Esophagus muscularis mucosa (tissue), 4 donors: ENCODE results near the gene HMGB3. TPM values are rescaled to one million over a fixed set of nuclear protein-coding genes. Genes with fewer than 3 reads are reported as not detected.
A peak's percentile ranks its signal among the peaks of the same experiment; 100 is the strongest.
"Not testable (repeated sequence)": the region's sequence is repeated elsewhere in the genome, so short reads cannot be mapped to it uniquely, and the experiment has no call there.

Source experiments
- DNase-seq: peaks from one replicate; pipeline ENCODE4 v3.0.0-alpha.2; 2017; ENCODE audit errors: extremely low spot score
- H3K27ac ChIP-seq, 4 donors: fragments of 200-600 bp; sonication (generic); replicated peaks in 1 of 4; 1 replicate in 3 of 4; 2 replicates in 1 of 4; pipeline ENCODE4 v1.5.1; 2016 to 2019; ENCODE audit warnings: mild to moderate bottlenecking in 1 of 4
- H3K27me3 ChIP-seq, 4 donors: fragments of 200-600 bp; sonication (generic); one replicate each; pipeline versions ENCODE4 v1.5.1 to v1.6.0; 2016 to 2019
- H3K36me3 ChIP-seq, 4 donors: fragments of 200-600 bp; sonication (generic); one replicate each; pipeline ENCODE4 v1.5.1; 2016 to 2019
- H3K4me1 ChIP-seq, 4 donors: fragments of 200-600 bp; sonication (generic); one replicate each; pipeline ENCODE4 v1.5.1; 2016 to 2019
- H3K4me3 ChIP-seq, 4 donors: fragments of 200-600 bp; sonication (generic); 1 replicate in 2 of 4; 2 replicates in 2 of 4; pipeline ENCODE4 v1.5.1; 2016 to 2019; ENCODE audit warnings: mild to moderate bottlenecking in 4 of 4, moderate library complexity in 1 of 4
- H3K9me3 ChIP-seq, 4 donors: fragments of 200-600 bp; sonication (generic); 1 replicate in 3 of 4; 2 replicates in 1 of 4; pipeline ENCODE4 v1.5.1; 2016 to 2019
- EP300 ChIP-seq: sonication (generic); formaldehyde crosslinking; IDR thresholded peaks from one replicate; pipeline ENCODE4 v1.6.1; 2017; ENCODE audit warnings: antibody characterized with exemption
- POLR2A ChIP-seq: fragments of 450-650 bp; IDR thresholded peaks from one replicate; pipeline ENCODE4 v1.6.1; 2017; ENCODE audit warnings: antibody characterized with exemption, moderate library complexity, mild to moderate bottlenecking, low read depth
- POLR2AphosphoS5 ChIP-seq, 2 donors: sonication (generic); formaldehyde crosslinking; IDR thresholded peaks; one replicate each; pipeline ENCODE4 v1.6.1; 2017; ENCODE audit warnings: antibody characterized with exemption in 2 of 2
- WGBS: methylation state at CpG from one replicate; pipeline ENCODE4 v1.1.5; 2018; 5-methylcytosine and 5-hydroxymethylcytosine counted together
- intact Hi-C: fragments of 100-400 bp; cut with DNase I; formaldehyde crosslinking; loops from one replicate; pipeline ENCODE4 v1.15.1; 2023
- total RNA-seq, 4 donors: library from RNA; depleted of rRNA; stranded (reverse); fragments of >200 nt; gene quantifications; one replicate each; pipeline versions ENCODE4 v1.1.0 to v1.2.1, GENCODE V29; 2016
- TF ChIP-seq, protein P1 (sequence below), 3 experiments: fragments of 200-600 bp in 2 of 3; fragments of 450-650 bp in 1 of 3; sonication (generic) in 2 of 3; IDR thresholded peaks; one replicate each; pipeline ENCODE4 v1.5.1; 2017 to 2019; ENCODE audit warnings: antibody characterized with exemption in 3 of 3, mild to moderate bottlenecking in 2 of 3, moderate library complexity in 1 of 3

Gene HMGB3
- total RNA-seq, 4 donors from 2014 or later: 2.1 to 3.0 (median 2.7) TPM

DNA sequence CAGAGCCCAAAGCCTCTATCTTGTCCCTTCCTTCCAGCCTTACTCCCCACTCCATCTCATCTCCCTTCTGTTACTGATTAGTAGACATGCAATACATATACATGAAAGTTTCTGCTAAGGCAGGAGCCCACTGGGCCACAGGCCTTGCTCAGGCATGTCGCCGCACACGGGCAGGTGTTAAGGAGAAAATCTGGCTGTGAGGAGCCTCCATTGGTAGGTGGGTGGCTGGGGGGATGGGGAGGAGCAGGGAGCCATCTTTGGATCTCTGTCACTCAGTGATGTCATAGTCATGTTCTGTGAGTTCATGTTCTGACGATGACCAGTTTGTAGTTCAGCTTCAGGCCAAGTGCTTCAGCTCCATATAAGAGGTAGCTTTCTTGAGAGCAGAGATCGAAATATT lies 2.9 kb upstream of the HMGB3 start:
- Histone ChIP-seq H3K36me3 (no peaks in the 10 kb centered on the region), H3K4me3 (no peak overlapping the region), H3K27ac (no peak overlapping the region), H3K4me1 (peaks cover 0 to 14% (median 8%) of the 10 kb centered on the region in 4 donors), H3K9me3 (no peaks in the 10 kb centered on the region), H3K27me3 (no peaks in the 10 kb centered on the region)
- no peak for DNase-seq
- TF ChIP-seq, protein P1, sequence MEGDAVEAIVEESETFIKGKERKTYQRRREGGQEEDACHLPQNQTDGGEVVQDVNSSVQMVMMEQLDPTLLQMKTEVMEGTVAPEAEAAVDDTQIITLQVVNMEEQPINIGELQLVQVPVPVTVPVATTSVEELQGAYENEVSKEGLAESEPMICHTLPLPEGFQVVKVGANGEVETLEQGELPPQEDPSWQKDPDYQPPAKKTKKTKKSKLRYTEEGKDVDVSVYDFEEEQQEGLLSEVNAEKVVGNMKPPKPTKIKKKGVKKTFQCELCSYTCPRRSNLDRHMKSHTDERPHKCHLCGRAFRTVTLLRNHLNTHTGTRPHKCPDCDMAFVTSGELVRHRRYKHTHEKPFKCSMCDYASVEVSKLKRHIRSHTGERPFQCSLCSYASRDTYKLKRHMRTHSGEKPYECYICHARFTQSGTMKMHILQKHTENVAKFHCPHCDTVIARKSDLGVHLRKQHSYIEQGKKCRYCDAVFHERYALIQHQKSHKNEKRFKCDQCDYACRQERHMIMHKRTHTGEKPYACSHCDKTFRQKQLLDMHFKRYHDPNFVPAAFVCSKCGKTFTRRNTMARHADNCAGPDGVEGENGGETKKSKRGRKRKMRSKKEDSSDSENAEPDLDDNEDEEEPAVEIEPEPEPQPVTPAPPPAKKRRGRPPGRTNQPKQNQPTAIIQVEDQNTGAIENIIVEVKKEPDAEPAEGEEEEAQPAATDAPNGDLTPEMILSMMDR (IDR thresholded peaks at IDR 0.05): no peak
- TF ChIP-seq POLR2A: no peak
- TF ChIP-seq POLR2AphosphoS5 (IDR thresholded peaks at IDR 0.05): no peak
- TF ChIP-seq EP300: no peak
- 93% methylated on average over 5 of the region's 5 CpGs for WGBS
- intact Hi-C loops: loop anchor here (5.0 kb wide), 1 partner anchor 78 kb away; no protein-coding TSS in a partner anchor

DNA sequence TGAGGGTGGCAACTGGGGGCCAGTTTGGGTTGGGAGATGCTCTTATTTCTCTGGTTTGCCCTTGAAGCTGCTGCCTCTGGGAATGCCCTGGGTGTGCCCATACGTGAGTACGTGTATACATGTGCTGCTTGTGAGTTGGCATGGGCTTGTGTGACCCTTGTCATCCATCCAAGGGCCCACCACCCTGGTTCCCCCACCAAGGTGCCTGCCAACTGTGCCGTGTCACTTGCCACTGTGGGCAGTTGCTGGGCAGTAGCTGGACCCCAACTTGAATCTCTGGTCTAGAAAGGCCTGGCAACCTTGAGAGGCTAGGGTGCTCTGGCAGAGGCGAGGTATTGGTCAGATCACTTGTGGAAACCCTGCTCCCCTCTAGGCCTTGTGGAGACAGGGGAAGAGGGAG lies 2.4 kb upstream of the HMGB3 start:
- WGBS: 87% methylated on average over 4 of the region's 4 CpGs
- DNase-seq: no peak

GRCh38 chrX:150982235-150982787 lies 824 bp upstream of the HMGB3 start:
- WGBS: 55% methylated on average over 20 of the region's 20 CpGs

More for the DNA sequence above, 2.4 kb upstream of the HMGB3 start:
- TF ChIP-seq EP300 (no peak), POLR2A (no peak), POLR2AphosphoS5 (IDR thresholded peaks at IDR 0.05) (no peak)
- TF ChIP-seq, protein P1 (IDR thresholded peaks at IDR 0.05): no peak
- no peak overlapping the region for H3K4me3 ChIP-seq
- H3K27me3 ChIP-seq: no peaks in the 10 kb centered on the region
- H3K36me3 ChIP-seq: no peaks in the 10 kb centered on the region
- no peaks in the 10 kb centered on the region for H3K9me3 ChIP-seq
- no peak overlapping the region for H3K27ac ChIP-seq
- intact Hi-C loops: loop anchor here (5.0 kb wide), 1 partner anchor 78 kb away; no protein-coding TSS in a partner anchor
- peaks cover 0 to 14% (median 9%) of the 10 kb centered on the region in 4 donors for H3K4me1 ChIP-seq

DNA sequence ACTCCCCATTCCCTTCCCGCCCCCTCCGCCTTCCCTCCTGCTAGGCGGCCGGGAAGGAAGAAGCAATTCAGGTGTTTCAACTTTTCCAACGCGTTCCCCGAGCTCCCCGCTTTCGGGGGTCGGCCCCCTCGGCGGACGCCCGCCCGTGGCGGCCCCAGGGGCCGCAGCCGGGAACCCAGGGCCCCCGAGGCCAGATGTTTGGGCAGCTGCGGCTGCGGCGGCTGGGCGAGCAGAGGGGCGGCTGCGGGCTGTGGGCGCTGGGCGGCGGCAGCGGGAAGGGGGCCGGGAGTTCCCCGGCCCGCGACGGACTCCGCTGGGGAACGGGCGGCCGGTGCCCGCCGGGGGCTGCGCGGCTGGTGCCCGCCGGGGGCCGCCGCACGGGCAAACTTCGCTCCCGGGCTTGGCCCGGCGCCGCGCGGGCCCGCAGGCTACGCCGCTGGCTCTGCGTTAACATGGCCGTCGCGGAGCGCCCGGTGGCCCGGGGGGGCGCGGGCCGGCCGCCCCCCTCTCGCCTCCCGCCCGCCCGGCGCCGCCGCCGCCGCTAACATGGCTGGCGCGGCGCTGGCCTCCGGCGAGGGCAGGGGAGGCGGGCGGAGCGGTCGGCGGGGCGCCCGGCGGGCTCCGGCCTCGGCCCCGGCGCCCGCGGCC lies 510 bp downstream of the HMGB3 start:
- no peaks in the 10 kb centered on the region for H3K36me3 ChIP-seq
- no peak for DNase-seq
- TF ChIP-seq EP300 (no peak), POLR2A (no peak), POLR2AphosphoS5 (IDR thresholded peaks at IDR 0.05) (no peak)
- TF ChIP-seq, protein P1 (IDR thresholded peaks at IDR 0.05): no peak
- H3K27me3 ChIP-seq: no peaks in the 10 kb centered on the region
- intact Hi-C loops: loop anchor here (5.0 kb wide), 1 partner anchor 81 kb away; no protein-coding TSS in a partner anchor
- H3K27ac ChIP-seq: peak overlapping the region; percentile 49 to 65 (median 62)
- peak overlapping the region; percentile 55 to 68 (median 59) for H3K4me3 ChIP-seq
- no peaks in the 10 kb centered on the region for H3K9me3 ChIP-seq
- 32% methylated on average over 10 of the region's 96 CpGs for WGBS
- H3K4me1 ChIP-seq: peaks cover 0 to 14% (median 9%) of the 10 kb centered on the region in 4 donors

More at GRCh38 chrX:150982235-150982787, 824 bp upstream of the HMGB3 start:
- TF ChIP-seq POLR2A: no peak
- Histone ChIP-seq H3K4me1 (peaks cover 0 to 14% (median 9%) of the 10 kb centered on the region in 4 donors), H3K27me3 (no peaks in the 10 kb centered on the region), H3K36me3 (no peaks in the 10 kb centered on the region), H3K4me3 (peak overlapping the region; percentile 55 to 68 (median 59)), H3K27ac (no peak overlapping the region), H3K9me3 (no peaks in the 10 kb centered on the region)
- intact Hi-C loops: loop anchor here (5.0 kb wide), 1 partner anchor 80 kb away; no protein-coding TSS in a partner anchor
- no peak for DNase-seq

- no CpG with 5 or more reads among the region's 93 CpGs for WGBS
- no peak for DNase-seq
Observed at GRCh38 chrX:150984169-150984824, 1.2 kb downstream of the HMGB3 start.

GRCh38 chrX:150987687-150988086 lies 4.6 kb downstream of the HMGB3 start:
- H3K9me3 ChIP-seq, H3K27me3 ChIP-seq, DNase-seq, intact Hi-C loops, H3K4me3 ChIP-seq, H3K36me3 ChIP-seq, H3K27ac ChIP-seq: not testable (repeated sequence)
- 88% methylated on average over 6 of the region's 6 CpGs for WGBS
- H3K4me1 ChIP-seq: peaks cover 0 to 11% (median 6%) of the 10 kb centered on the region in 4 donors

More at GRCh38 chrX:150984169-150984824, 1.2 kb downstream of the HMGB3 start:
- Histone ChIP-seq H3K4me1 (peaks cover 0 to 14% (median 9%) of the 10 kb centered on the region in 4 donors), H3K27me3 (no peaks in the 10 kb centered on the region), H3K9me3 (no peaks in the 10 kb centered on the region), H3K4me3 (peak overlapping the region; percentile 54 to 68 (median 57)), H3K36me3 (no peaks in the 10 kb centered on the region), H3K27ac (no peak overlapping the region)
- intact Hi-C loops: loop anchor here (5.0 kb wide), 1 partner anchor 82 kb away; no protein-coding TSS in a partner anchor
- TF ChIP-seq POLR2A: no peak
- TF ChIP-seq, protein P1 (IDR thresholded peaks at IDR 0.05): no peak
- TF ChIP-seq POLR2AphosphoS5 (IDR thresholded peaks at IDR 0.05): no peak
- no peak for TF ChIP-seq EP300
